HG02852 (cell line): ENCODE data around the gene VPS35L.

Experiments
- ATAC-seq: cut with Tn5 transposase; IDR thresholded peaks from one replicate; pipeline ENCODE4 v1.9.1; 2021; ENCODE audit warnings: mild to moderate bottlenecking, moderate library complexity; ENCODE audit not compliant: unreplicated experiment

VPS35L gene

GRCh38 chr16:19589771-19590302, 34.3 kb downstream of the VPS35L start:
- no peak for ATAC-seq

DNA sequence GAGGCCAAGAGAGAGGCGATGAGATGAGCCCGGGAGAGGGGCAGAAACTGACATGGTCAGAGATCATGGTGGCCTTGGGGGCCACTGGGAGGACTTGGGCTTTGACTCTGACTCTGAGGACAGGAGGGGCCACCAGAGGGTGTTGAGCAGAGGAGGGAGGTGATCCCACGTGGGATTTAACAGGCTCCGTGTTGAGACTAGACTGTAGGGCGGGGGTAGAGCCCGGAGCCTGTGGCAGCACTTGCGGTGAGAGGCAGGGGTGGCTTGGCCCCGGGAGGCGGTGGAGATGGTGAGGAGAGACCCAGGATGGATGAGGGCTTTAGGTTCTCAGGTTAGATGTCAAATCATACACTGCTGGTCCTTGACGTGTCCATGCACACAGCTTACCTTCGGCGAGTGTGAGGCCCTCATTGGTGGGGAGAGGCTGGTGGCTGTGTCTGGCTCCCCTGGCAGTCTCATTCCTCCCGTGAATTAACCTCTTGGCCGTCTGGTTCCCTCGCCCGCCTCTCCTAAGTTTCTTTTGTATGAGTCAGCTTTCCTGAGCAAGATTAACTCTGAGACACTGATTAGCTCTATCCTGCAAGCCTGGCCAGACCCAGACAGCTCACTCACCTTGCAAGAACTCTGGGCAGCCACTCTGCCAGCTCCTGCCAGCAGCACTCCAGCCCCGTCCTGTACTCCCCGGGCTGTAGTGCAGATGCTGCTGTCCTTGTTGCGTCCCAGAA, 39.7 kb downstream of the VPS35L start:
- ATAC-seq, result no peak

DNA sequence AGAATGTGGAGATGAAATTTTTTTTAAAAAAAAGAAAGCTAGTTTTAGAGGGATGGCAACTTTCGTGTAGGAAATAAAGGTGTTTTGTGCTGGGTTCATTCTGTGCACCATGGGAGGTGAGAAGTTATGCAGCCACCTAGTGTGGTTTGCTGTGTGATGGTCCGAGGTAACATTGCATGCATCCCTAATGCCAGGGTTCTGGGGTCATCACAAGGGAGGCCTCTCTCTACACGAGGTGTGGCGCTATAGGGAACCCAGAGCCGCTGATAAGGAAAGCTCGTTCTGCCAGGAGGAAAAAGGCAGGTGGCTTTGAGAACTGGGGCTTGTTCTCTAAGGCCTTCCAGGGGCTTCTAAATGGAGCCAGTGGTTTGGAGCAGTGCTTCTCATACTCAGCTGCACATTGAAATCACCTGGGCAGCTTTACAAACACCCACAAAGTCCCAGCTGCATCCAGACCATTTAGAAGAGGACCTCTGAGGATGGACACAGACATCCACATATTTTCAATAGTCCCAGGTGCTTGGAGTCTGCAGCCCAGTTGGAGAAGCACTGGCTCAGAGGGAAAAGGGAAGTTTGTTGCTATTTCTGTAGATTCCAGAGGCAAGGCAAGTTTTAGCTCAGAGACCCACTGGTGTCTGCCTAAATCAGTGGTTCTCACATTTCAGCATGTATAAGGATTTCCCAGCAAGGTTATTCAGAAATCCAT, 43.5 kb downstream of the VPS35L start:
- ATAC-seq, result no peak

DNA sequence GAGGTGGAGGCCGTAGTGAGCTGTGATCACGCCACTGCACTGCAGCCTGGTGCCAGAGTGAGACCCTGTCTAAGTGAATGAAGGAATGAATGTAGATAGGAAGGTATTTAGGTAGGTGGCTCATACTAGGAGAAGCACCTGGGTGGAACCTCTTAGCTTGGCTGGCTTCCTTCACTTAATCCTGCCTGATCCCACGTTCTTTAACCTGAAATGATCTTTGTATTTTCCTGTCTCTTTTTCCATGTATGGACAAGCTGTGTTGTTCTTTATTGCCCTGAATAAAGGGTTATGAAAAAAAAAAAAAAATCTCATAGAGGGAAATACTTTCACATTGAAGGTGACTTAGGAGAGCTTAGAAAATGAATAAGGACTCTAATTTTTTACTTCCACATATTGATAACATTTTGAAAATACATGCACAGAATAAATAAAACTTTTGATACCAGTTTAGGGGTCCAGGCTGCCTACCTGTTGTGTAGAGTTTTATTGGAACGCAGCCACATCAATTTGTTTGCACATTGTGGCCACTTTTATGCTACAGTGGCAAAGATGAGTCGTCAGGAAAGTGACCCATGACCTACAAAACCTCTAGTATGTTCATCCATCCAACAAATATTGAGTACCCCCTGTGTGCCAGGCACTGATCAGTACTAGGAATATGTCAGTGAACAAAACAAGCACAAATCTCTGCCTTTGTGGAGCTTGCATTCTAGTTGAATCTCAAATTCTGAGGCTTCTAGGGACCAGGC, 44.6 kb downstream of the VPS35L start:
- ATAC-seq, result no peak

DNA sequence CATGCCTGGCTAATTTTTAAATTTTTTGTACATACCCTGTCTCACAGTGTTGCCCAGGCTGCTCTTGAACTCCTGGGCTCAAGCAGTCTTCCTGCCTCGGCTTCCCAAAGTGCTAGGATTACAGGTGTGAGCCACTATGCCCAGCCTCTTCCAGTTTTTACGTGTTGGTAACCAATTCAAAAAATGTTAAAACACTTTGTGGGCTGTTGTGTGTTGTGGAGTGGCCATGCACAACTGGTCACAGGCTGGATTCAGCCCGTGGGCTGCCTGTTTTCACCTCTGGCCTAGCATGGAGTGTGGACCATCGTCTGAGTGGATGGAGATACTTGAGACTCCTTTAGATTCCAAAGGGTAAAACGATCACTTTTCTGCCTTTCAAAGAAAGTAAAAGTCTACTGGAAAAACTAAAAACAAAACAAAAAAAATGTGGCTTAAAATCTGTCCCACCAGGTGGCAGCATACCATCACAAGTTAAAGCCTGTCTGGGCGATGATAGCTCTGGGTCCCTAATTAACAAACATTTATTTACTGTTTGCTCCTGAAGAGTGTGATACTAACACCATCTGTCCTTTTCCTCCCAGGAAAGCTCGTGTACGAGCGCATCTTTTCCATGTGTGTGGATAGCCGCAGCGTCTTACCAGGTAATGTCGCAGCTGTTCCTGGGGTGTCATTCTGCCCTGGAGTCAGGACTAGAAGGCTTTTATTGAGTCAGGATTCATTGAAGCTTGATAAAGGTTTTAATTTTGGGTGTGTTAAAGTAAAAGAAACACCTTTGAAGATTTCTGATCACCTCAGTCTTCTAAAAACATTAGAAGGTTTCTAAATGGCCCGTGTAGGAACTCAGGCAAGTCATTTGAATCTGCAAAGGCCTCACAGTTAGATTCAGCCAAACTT, 45.8 kb downstream of the VPS35L start:
- ATAC-seq, result no peak

DNA sequence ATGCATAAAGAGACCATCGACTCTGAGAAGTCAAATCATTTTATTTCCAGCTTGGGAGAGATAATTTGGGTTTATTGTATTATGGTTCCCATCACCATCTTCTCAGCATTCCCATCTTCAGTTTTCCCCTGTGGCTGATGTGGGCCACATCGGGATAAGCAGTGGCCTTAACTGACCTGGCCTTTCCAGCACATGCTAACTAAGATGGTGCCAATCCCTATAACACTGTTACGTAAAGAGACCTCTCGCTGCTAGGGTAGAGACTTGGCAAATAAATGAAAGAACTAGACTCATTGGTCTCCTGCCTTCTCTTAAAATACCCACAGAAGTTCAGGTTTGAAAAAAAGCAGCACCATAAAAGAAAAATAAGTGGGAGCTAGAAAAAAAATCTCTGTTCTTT, 49.4 kb downstream of the VPS35L start:
- no peak for ATAC-seq

DNA sequence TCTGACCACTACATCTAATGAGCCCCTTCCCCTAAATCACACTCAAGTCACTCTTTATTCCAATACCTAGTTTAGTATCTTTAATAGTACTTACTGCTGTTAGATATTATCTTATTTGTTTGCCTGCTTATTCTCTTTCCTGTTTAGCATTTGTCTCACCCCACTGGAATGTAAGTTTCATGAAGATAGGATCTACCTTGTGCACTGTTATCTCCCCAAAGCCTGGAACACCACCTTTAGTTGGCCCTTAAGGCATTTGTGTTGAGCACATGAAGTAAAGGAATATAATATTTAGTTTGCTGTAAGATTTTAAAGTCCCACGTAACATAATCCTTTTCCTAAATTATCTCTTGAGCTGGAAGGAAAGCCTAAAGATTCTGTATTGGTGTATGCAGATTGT, 50.2 kb downstream of the VPS35L start:
- ATAC-seq, result no peak

DNA sequence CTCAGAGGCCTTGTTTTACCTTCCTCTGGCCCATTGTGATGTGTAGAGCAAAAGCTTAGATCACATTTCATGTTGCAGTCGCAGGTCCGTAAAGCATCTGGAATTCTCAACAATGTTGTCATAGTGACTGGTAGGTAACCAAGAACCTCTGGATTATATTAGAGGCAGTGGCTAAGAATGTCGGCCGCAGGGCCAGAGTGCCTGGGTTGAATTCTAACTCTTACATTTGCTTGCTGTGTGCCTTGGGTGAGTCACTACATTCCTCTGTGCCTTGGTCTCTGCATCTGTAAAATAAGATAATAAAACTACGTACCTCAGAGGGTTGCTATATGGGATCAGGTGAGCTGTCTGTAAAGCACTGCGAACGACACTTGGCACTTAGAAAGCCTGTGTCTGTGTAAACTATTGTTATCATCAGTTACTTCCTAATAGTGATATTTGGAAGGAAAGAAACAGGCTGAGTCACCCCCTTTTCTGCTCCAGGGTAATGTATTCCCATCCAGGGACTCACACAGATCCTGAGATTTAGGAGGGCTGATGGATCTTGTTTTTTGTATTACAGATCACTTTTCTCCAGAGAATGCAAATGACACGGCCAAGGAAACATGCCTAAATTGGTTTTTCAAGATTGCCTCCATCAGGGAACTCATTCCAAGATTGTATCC, 52.2 kb downstream of the VPS35L start:
- ATAC-seq, result no peak

DNA sequence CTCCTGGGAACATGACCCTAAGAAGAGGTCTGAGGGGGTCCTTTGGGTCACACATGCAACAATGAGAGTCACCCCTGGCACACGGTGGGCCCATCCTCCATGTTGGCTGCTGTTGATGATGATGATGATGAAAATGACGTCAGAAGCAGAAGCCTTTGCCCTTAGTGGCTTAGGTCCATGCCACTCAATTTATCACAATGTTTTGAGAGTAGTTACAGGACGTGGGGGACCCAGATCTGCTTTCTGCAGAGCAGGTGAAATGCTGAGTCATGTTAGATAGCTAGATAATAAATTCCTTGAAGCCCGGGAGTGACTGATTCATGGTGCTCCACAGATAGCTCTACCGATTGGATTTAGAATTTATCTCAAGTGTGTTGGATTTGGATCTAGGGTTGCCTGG, 53.9 kb downstream of the VPS35L start:
- ATAC-seq, result no peak

GRCh38 chr16:19610200-19610599, 54.7 kb downstream of the VPS35L start:
- ATAC-seq, result no peak

- ATAC-seq, result no peak
Measured at GRCh38 chr16:19613834-19614233, 58.3 kb downstream of the VPS35L start.

- no peak for ATAC-seq
Measured at GRCh38 chr16:19616241-19616640, 60.7 kb downstream of the VPS35L start.

- ATAC-seq, result no peak
Measured at GRCh38 chr16:19618876-19619275, 63.4 kb downstream of the VPS35L start.

DNA sequence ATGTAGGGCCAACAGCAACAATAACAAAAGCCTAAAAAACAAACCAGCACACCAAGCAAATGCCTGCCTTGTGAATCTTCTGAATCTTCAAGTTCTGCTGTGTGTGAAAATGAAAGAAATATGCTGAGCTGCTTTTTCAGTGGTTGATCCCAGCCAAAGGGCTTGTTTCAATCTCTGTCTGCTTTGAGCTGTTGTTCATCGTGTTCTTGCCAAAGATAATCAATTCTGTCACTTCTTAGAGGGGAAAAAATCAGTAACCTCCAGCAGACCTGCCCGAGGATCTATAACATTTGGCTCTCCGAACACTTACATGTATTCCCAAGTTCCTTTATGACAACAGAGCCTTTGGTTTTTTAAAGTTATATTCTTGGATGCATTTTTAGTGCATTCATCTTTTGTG, 65.9 kb downstream of the VPS35L start:
- no peak for ATAC-seq

DNA sequence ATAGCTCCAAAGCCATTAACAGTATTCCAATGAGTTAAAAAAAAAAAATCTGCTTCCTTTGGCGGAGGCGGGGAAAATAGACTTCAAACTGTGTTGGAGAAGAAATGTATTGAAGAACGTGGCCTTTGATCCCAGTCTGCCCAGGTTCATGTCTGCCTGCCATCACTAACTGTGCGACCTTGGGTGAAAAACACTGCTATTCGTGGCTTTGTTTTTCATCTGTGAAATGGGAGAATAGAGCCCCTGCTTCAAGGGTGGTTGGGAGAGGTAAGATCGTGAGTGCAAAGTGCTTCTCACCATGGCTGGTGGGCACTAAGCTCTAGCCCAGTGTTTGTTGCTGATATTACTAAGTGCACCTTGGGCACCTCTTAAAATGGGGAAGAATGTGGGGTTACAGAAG, 69.5 kb downstream of the VPS35L start:
- ATAC-seq, result no peak

DNA sequence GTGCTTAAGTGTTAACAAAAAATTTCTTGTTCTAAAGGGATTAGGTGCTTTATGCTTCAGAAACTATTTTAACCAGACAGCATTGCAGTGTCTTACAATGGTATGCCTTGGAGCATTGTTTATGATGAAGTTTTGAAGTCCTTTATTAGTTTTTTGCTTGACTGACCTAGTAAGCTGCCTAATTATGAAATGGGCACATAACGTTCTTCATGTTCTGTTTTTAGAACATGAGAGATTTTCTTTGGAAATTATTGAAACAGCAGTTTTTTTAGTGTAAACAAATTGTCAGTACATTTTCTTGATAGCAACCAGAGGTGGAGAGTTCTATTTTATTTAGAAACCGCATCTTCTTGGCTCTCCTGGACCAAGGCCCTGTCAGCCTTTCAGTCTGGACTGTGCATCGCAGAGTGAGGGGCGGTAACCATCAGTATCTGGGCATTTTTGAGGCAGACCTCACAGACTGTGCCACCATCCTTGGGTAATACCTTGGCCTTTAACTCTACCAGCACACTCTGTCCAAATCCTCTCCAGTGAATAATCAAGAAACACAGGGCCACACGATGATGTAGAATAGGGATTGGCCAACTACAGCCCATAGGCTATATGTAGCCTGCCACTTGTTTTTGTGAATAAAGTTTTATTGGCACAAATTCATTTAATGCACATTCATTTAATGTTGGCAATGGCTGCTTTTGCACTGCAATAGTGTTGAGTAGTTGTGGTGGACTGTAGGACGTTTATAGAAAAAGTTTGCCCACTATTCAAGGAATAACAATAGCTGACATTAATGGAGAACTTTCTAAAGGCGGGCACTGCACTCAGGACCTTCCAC, 81.1 kb downstream of the VPS35L start:
- ATAC-seq, result no peak

GRCh38 chr16:19639986-19640421, 84.5 kb downstream of the VPS35L start:
- no peak for ATAC-seq

GRCh38 chr16:19642501-19642900, 87.0 kb downstream of the VPS35L start:
- no peak for ATAC-seq

DNA sequence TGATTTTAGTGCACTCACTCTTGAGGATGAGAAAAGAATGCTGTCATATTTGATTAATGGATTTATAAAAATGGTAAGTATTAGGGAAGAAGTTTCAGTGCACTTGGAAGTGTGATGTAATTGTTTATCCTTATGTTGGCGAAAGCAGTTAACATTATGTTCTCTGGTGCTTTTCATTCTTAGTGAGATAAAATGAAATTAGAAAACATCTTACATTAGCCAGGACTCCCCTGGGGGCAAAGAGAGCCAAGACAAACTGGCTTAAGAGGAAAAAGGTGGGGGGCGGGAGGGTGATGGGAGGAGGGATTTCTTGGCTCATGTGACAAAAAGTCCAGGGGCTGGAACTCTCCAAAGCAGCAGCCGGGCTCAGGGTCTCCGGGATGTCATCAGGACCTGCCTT, 89.4 kb downstream of the VPS35L start:
- no peak for ATAC-seq
